K562 (cell line): ENCODE measurements around the gene MRLN. TPM values are rescaled to one million over a fixed set of nuclear protein-coding genes. Genes with fewer than 3 reads are reported as not detected.

Experiments used
- ATAC-seq: fragments of 200-7000 bp; cut with Tn5 transposase; 3 replicates; pipeline ENCODE4 v1.9.1; 2020; ENCODE audit warnings: moderate library complexity
- BruUV-seq: library from RNA; stranded (reverse); fragments of 400-500 nt; replicated peaks from 2 replicates; lab custom pipeline; 2021; lab: Mats Ljungman, UMichigan
- CTCF ChIA-PET: fragments of 300-600 bp; formaldehyde crosslinking; extraction: SDS; loops from one replicate; lab custom pipeline; 2021; ENCODE audit warnings: low intra/inter-chr PET ratio; lab: Yijun Ruan, JAX
- POLR2A ChIA-PET: fragments of 300-600, 350-650 bp; sonication (Branson Sonifier 250); formaldehyde crosslinking; extraction: SDS; loops from one replicate; lab custom pipeline; 2021; ENCODE audit warnings: antibody characterized with exemption, inconsistent platforms; lab: Yijun Ruan, JAX
- DNase-seq, 4 experiments: peaks; one replicate each; pipeline versions ENCODE4 v3.0.0 to v3.0.0-alpha.2; 2011 to 2018; ENCODE audit warnings: low spot score in 3 of 4, mixed read lengths in 3 of 4; ENCODE audit errors: extremely low read depth in 1 of 4
- FAIRE-seq: peaks from 2 replicates; lab custom pipeline; 2011; peaks lifted over from hg19 to GRCh38; lab: Jason Lieb, UNC
- H2AFZ ChIP-seq: 2 replicates; pipeline ENCODE4 v1.6.0; 2011; ENCODE audit warnings: low read depth, low read length, control low read depth, inconsistent platforms
- H3K27ac ChIP-seq: fragments of 200-600 bp; 3 replicates; pipeline ENCODE4 v1.8.0; 2011; ENCODE audit warnings: low read depth, mild to moderate bottlenecking, control low read depth, inconsistent platforms, low read length, moderate library complexity, mixed read lengths; ENCODE audit errors: extremely low read depth
- H3K27me3 ChIP-seq, 2 experiments: fragments of 300-600 bp in 1 of 2; 2 replicates in 1 of 2; 3 replicates in 1 of 2; pipeline versions ENCODE4 v1.6.0 to v1.8.0; 2011; ENCODE audit warnings: inconsistent platforms in 2 of 2, low read length in 2 of 2, mild to moderate bottlenecking in 1 of 2, mixed read lengths in 1 of 2, moderate library complexity in 1 of 2; ENCODE audit not compliant: control insufficient read depth in 2 of 2, insufficient read depth in 2 of 2
- H3K36me3 ChIP-seq: fragments of 300-600 bp; 3 replicates; pipeline ENCODE4 v1.8.0; 2011; ENCODE audit warnings: mild to moderate bottlenecking, low read length, inconsistent platforms; ENCODE audit not compliant: control insufficient read depth, insufficient read depth
- H3K4me1 ChIP-seq, 2 experiments: fragments of 200-600 bp in 1 of 2; replicated peaks in 1 of 2; 2 replicates in 1 of 2; 3 replicates in 1 of 2; pipeline versions ENCODE4 v1.5.1 to v1.8.0; 2011; ENCODE audit warnings: inconsistent platforms in 2 of 2, low read length in 2 of 2, mild to moderate bottlenecking in 1 of 2, mixed read lengths in 1 of 2, moderate library complexity in 1 of 2; ENCODE audit not compliant: control insufficient read depth in 2 of 2, insufficient read depth in 2 of 2
- H3K4me2 ChIP-seq: 2 replicates; pipeline ENCODE4 v1.6.1; 2011; ENCODE audit warnings: low read length, control low read depth, inconsistent platforms, mixed read lengths; ENCODE audit not compliant: insufficient read depth
- H3K4me3 ChIP-seq: fragments of 200-600 bp; sonication (generic), shearing (Covaris generic); 2 replicates; pipeline ENCODE4 v1.5.1; 2016; ENCODE audit warnings: control low read depth, inconsistent platforms
- H3K79me2 ChIP-seq: fragments of 200-600 bp; 3 replicates; pipeline ENCODE4 v1.8.0; 2011; ENCODE audit warnings: low read length, inconsistent platforms; ENCODE audit not compliant: control insufficient read depth, insufficient read depth
- H3K9ac ChIP-seq, 2 experiments: 2 replicates each; pipeline versions ENCODE4 v1.6.0 to v1.6.1; 2011; ENCODE audit warnings: low read depth in 2 of 2, low read length in 2 of 2, control low read depth in 1 of 2, inconsistent platforms in 1 of 2, mild to moderate bottlenecking in 1 of 2, mixed read lengths in 1 of 2; ENCODE audit not compliant: insufficient read depth in 1 of 2
- H3K9me1 ChIP-seq: one replicate; pipeline ENCODE4 v1.6.0; 2011; ENCODE audit warnings: inconsistent platforms, mild to moderate bottlenecking, low read length, moderate library complexity; ENCODE audit not compliant: control insufficient read depth, insufficient read depth
- H3K9me3 ChIP-seq: replicated peaks from 2 replicates; pipeline ENCODE4 v1.5.1; 2011; ENCODE audit warnings: low read depth, low read length, inconsistent platforms; ENCODE audit not compliant: control insufficient read depth, insufficient read depth
- H4K20me1 ChIP-seq: replicated peaks from 2 replicates; pipeline ENCODE4 v1.6.1; 2011; ENCODE audit warnings: low read length, inconsistent platforms, mixed read lengths; ENCODE audit not compliant: control insufficient read depth, insufficient read depth
- DEAF1 ChIP-seq: fragments of 450-650 bp; formaldehyde crosslinking; IDR thresholded peaks from 2 replicates; pipeline ENCODE4 v1.4.0; 2020; ENCODE audit warnings: mild to moderate bottlenecking, moderate library complexity
- ELF2 ChIP-seq: fragments of 250-450 bp; sonication (Bioruptor Pico); IDR thresholded peaks from 2 replicates; pipeline ENCODE4 v1.5.0; 2021; ENCODE audit warnings: mild to moderate bottlenecking
- EP300 ChIP-seq: IDR thresholded peaks from 2 replicates; pipeline ENCODE4 v1.6.1; 2012; ENCODE audit warnings: low read length, improper control_type of control experiment
- FOXK1 ChIP-seq: sonication (generic); formaldehyde crosslinking; IDR thresholded peaks from 2 replicates; pipeline ENCODE4 v1.8.0; 2022; ENCODE audit warnings: missing genetic modification reagents, mild to moderate bottlenecking, borderline replicate concordance
- GTF2F1 ChIP-seq: IDR thresholded peaks from 2 replicates; pipeline ENCODE4 v1.6.1; 2011; ENCODE audit warnings: low read depth, low read length, improper control_type of control experiment
- HNRNPL ChIP-seq: fragments of 200-400 bp; formaldehyde crosslinking; IDR thresholded peaks from 2 replicates; pipeline ENCODE4 v1.6.1; 2017; ENCODE audit warnings: low read depth, mild to moderate bottlenecking, low read length
- NR2C2 ChIP-seq, 2 experiments: fragments of 200-800 bp in 1 of 2; sonication (Bioruptor generic) in 1 of 2; sonication (generic) in 1 of 2; formaldehyde crosslinking in 1 of 2; IDR thresholded peaks; 2 replicates each; pipeline versions ENCODE4 v1.6.1 to v1.8.0; 2016 to 2022; ENCODE audit warnings: mild to moderate bottlenecking in 1 of 2, missing compliant biosample characterization in 1 of 2, missing genetic modification characterization in 1 of 2, missing genetic modification reagents in 1 of 2
- PCBP2 ChIP-seq: fragments of 200-400 bp; formaldehyde crosslinking; IDR thresholded peaks from 2 replicates; pipeline ENCODE4 v1.6.1; 2018; ENCODE audit warnings: low read length, low read depth, mild to moderate bottlenecking, moderate library complexity; ENCODE audit not compliant: poor library complexity, severe bottlenecking
- PHTF2 ChIP-seq: fragments of 250-450 bp; sonication (Bioruptor Pico); IDR thresholded peaks from 2 replicates; pipeline ENCODE4 v1.5.0; 2021; ENCODE audit warnings: mild to moderate bottlenecking
- SNAPC5 ChIP-seq: fragments of 250-450 bp; sonication (Bioruptor Pico); IDR thresholded peaks from 2 replicates; pipeline ENCODE4 v1.8.0; 2021; ENCODE audit warnings: moderate library complexity, mild to moderate bottlenecking, inconsistent platforms
- WGBS: fragments of 100-300 bp; shearing (Covaris generic); methylation state at CpG from one replicate; pipeline ENCODE4 v1.1.6; 2016; ENCODE audit warnings: low coverage, mixed read lengths; ENCODE audit not compliant: insufficient coverage; ENCODE audit errors: missing lambda C conversion rate; 5-methylcytosine and 5-hydroxymethylcytosine counted together
- in situ Hi-C: fragments of 300-500 bp; cut with MboI; formaldehyde crosslinking; loops from 4 replicates; pipeline ENCODE4 v1.15.0; 2018; ENCODE audit warnings: inconsistent platforms, mixed read lengths
- intact Hi-C: fragments of 100-400 bp; cut with micrococcal nuclease; formaldehyde crosslinking; loops from 2 replicates; pipeline ENCODE4 v1.14.2; 2022
- polyA plus RNA-seq, 8 experiments: library from polyadenylated mRNA; depleted of rRNA in 4 of 8; stranded (reverse) in 5 of 8; unstranded in 3 of 8; fragments of >200 nt; fragmentation: Nextera tagmentation in 2 of 8; fragmentation: Illumina TruSeq in 1 of 8; extraction: Ambion mirVana in 2 of 8; extraction: Trizol in 1 of 8; gene quantifications; 2 replicates each; pipeline versions ENCODE4 v1.2.1 to v1.2.3, GENCODE V29; 2011 to 2014; ENCODE audit warnings: inconsistent platforms in 1 of 8, missing spikeins in 1 of 8
- total RNA-seq, 7 experiments: library from RNA; depleted of rRNA in 6 of 7; stranded (reverse); fragments of >200 nt in 6 of 7; fragmentation: Illumina TruSeq in 2 of 7; extraction: Trizol in 2 of 7; gene quantifications; 2 replicates each; pipeline versions ENCODE4 v1.2.1 to v1.2.3, GENCODE V29; 2011 to 2021; ENCODE audit warnings: low replicate concordance in 1 of 7

The MRLN gene
- total and polyA plus RNA-seq, 9 of the 15 experiments (the other 6 are each of a cell fraction or from before 2014, with no cell fraction given): 0.07 to 0.13 TPM; not detected in 7

GRCh38 chr10:59754951-59755350 lies 1.7 kb upstream of the MRLN start:
- CTCF ChIA-PET: no interaction called here
- no peak for TF ChIP-seq ELF2 (CRISPR knock-in tag)
- no peak for TF ChIP-seq PHTF2 (CRISPR knock-in tag)
- no peak for TF ChIP-seq NR2C2 (CRISPR knock-in tag; IDR thresholded peaks at IDR 0.05)
- no peak for TF ChIP-seq NR2C2 (tag; IDR thresholded peaks at IDR 0.05)
- no peak for TF ChIP-seq SNAPC5 (CRISPR knock-in tag)
- TF ChIP-seq PCBP2: no peak
- TF ChIP-seq GTF2F1: no peak
- no peak for TF ChIP-seq FOXK1 (CRISPR knock-in tag)
- TF ChIP-seq HNRNPL: no peak
- no peak for TF ChIP-seq EP300
- TF ChIP-seq DEAF1 (CRISPR knock-in tag): no peak
- TF ChIP-seq, all 486 proteins: peak for 0
- Histone ChIP-seq H3K4me1 (no peaks in the 10 kb centered on the region), H3K79me2 (no peaks in the 10 kb centered on the region), H2AFZ (no peak overlapping the region), H3K27ac (no peak overlapping the region), H3K4me2 (no peak overlapping the region), H3K9me1 (no peaks in the 10 kb centered on the region), H3K9ac (no peak overlapping the region), H3K4me3 (no peak overlapping the region), H4K20me1 (no peaks in the 10 kb centered on the region), H3K36me3 (no peaks in the 10 kb centered on the region), H3K27me3 (no peaks in the 10 kb centered on the region; a peak in 1 of 5 replicates), H3K9me3 (no peaks in the 10 kb centered on the region)
- DNase-seq: no peak
- intact Hi-C loops (no loop called here), in situ Hi-C loops (no loop called here)
- POLR2A ChIA-PET: interaction anchor here (1.3 kb wide), 1 partner anchor 14 kb away, joined by 3 read pairs; no protein-coding TSS in a partner anchor
- no TSS peak for BruUV-seq
- FAIRE-seq: no peak
- 8% methylated on average over 4 of the region's 4 CpGs for WGBS
- ATAC-seq: no peak
